GM23248 (cell line): ENCODE data around the gene TRIP10. TPM values are rescaled to one million over a fixed set of nuclear protein-coding genes. Genes with fewer than 3 reads are reported as not detected.

Source experiments
- DNase-seq: peaks from one replicate; pipeline ENCODE4 v3.0.0-alpha.2; 2015
- H2AFZ ChIP-seq: fragments of 200-600 bp; sonication (generic); 2 replicates; pipeline ENCODE4 v1.6.1; 2016; ENCODE audit warnings: antibody characterized with exemption
- H3F3A ChIP-seq: fragments of 200-600 bp; sonication (generic); 2 replicates; pipeline ENCODE4 v1.6.1; 2016; ENCODE audit warnings: mild to moderate bottlenecking, antibody characterized with exemption, mixed run types; ENCODE audit not compliant: insufficient read depth
- H3K27ac ChIP-seq: fragments of 200-600 bp; sonication (generic); 2 replicates; pipeline ENCODE4 v1.5.1; 2016; ENCODE audit warnings: mild to moderate bottlenecking
- H3K27me3 ChIP-seq: fragments of 200-600 bp; sonication (generic); replicated peaks from 2 replicates; pipeline ENCODE4 v1.6.1; 2016; ENCODE audit warnings: mild to moderate bottlenecking; ENCODE audit not compliant: insufficient read depth
- H3K36me3 ChIP-seq: fragments of 200-600 bp; sonication (generic); 2 replicates; pipeline ENCODE4 v1.6.1; 2016; ENCODE audit warnings: low read depth, mild to moderate bottlenecking
- H3K4me1 ChIP-seq: fragments of 200-600 bp; sonication (generic); 2 replicates; pipeline ENCODE4 v1.6.1; 2016; ENCODE audit warnings: mild to moderate bottlenecking; ENCODE audit not compliant: insufficient read depth
- H3K4me2 ChIP-seq: fragments of 200-600 bp; sonication (generic); one replicate; pipeline ENCODE4 v1.6.1; 2016; ENCODE audit warnings: mild to moderate bottlenecking; ENCODE audit not compliant: unreplicated experiment
- H3K4me3 ChIP-seq: fragments of 200-600 bp; sonication (generic); 2 replicates; pipeline ENCODE4 v1.5.1; 2016; ENCODE audit warnings: mild to moderate bottlenecking
- H3K79me2 ChIP-seq: fragments of 200-600 bp; sonication (generic); 2 replicates; pipeline ENCODE4 v1.6.1; 2016; ENCODE audit warnings: mild to moderate bottlenecking; ENCODE audit not compliant: insufficient read depth
- H3K9ac ChIP-seq: fragments of 200-600 bp; sonication (generic); 2 replicates; pipeline ENCODE4 v1.6.1; 2016; ENCODE audit warnings: mild to moderate bottlenecking
- H3K9me2 ChIP-seq: fragments of 200-600 bp; sonication (generic); 2 replicates; pipeline ENCODE4 v1.6.1; 2016; ENCODE audit warnings: mixed run types, mild to moderate bottlenecking, moderate library complexity; ENCODE audit not compliant: insufficient read depth
- H3K9me3 ChIP-seq: fragments of 200-600 bp; sonication (generic); one replicate; pipeline ENCODE4 v1.6.1; 2017; ENCODE audit warnings: low read depth
- H4K20me1 ChIP-seq: fragments of 200-600 bp; sonication (generic); 2 replicates; pipeline ENCODE4 v1.6.0; 2016; ENCODE audit not compliant: insufficient read depth
- EZH2 ChIP-seq: fragments of 200-600 bp; sonication (generic); IDR thresholded peaks from 2 replicates; pipeline ENCODE4 v1.6.1; 2018; ENCODE audit warnings: antibody characterized with exemption, mild to moderate bottlenecking; ENCODE audit not compliant: insufficient read depth, poor library complexity, severe bottlenecking
- EZH2phosphoT487 ChIP-seq: fragments of 200-600 bp; sonication (generic); IDR thresholded peaks from 2 replicates; pipeline ENCODE4 v1.6.1; 2018; ENCODE audit warnings: antibody characterized with exemption, moderate library complexity, mild to moderate bottlenecking, low read depth; ENCODE audit not compliant: insufficient read depth
- WGBS, 2 experiments: methylation state at CpG; one replicate each; pipeline ENCODE4 v1.1.6; 2015 to 2017; ENCODE audit warnings: low lambda C conversion rate in 2 of 2, low coverage in 1 of 2; ENCODE audit errors: missing lambda C conversion rate in 2 of 2; 5-methylcytosine and 5-hydroxymethylcytosine counted together
- in situ Hi-C: fragments of 300-500 bp; cut with MboI; formaldehyde crosslinking; loops from 2 replicates; pipeline ENCODE4 v1.15.0; 2020
- polyA plus RNA-seq: library from polyadenylated mRNA; unstranded; fragments of >200 nt; fragmentation: Nextera tagmentation; extraction: Ambion mirVana; gene quantifications from 2 replicates; pipeline ENCODE4 v1.2.1, GENCODE V29; 2016
- total RNA-seq: library from RNA; depleted of rRNA; stranded (reverse); fragments of >200 nt; shearing (Covaris generic); gene quantifications from 2 replicates; pipeline ENCODE4 v1.2.3, GENCODE V29; 2014

TRIP10 gene
- total and polyA plus RNA-seq, 2 experiments from 2014 or later, result 48.0 to 48.9 TPM

DNA sequence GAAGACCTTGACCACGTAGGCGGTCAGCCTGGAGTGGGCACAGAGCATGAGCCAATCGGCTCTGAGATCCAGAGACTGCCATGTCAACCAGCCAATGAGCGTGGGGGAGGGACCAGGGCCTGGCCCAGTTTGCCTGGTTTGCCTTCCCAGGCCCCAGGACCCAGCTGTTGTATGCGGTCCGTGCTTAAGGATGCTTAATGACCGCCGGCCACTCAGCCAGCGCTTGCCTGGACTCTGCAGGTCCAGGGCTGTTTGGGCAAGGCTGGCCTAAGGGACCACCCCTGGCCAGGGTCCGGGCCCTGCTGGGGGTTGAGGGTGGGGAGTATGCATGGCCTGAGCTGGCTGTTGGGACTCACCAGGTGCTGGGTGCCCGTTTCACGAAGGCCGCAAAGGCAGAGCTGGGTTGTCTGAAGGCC lies 46.4 kb upstream of the TRIP10 start:
- Histone ChIP-seq H3K27me3 (no peaks in the 10 kb centered on the region), H3K9me2 (no peaks in the 10 kb centered on the region), H3K9me3 (no peaks in the 10 kb centered on the region), H3F3A (no peaks in the 10 kb centered on the region), H3K36me3 (no peaks in the 10 kb centered on the region), H3K4me1 (no peaks in the 10 kb centered on the region), H3K79me2 (no peaks in the 10 kb centered on the region), H4K20me1 (no peaks in the 10 kb centered on the region), H3K9ac (no peak overlapping the region), H3K4me3 (no peak overlapping the region), H2AFZ (no peak overlapping the region), H3K4me2 (no peak overlapping the region), H3K27ac (no peak overlapping the region)
- in situ Hi-C loops, result no loop called here
- 85 to 91% methylated on average over 10 to 13 of the region's 13 CpGs for whole genome bisulfite sequencing, 2 experiments
- TF ChIP-seq EZH2, result no peak
- no peak for TF ChIP-seq EZH2phosphoT487
- no peak for DNase-seq

DNA sequence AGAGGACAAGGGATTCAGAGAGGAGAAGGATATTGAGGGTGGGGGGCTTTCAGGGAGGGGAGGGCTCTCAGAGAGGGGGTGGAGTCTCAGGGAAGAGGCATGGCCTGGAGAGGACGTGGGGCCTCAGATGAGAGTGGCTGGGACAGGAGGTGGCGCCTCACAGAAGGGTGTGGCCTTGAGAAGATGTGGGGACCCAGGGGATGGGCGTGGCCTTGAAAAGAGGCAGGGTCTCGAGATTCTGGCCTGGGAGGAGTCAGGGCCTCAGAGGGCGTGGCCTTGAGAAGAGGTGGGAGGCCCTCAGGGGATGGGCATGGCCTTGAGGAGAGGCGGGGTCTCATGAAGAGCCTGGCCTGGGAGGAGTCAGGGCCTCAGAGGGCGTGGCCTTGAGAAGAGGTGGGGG lies 45.8 kb upstream of the TRIP10 start:
- Histone ChIP-seq H3K79me2 (no peaks in the 10 kb centered on the region), H3K27ac (no peak overlapping the region), H3K4me1 (no peaks in the 10 kb centered on the region), H3K9me3 (no peaks in the 10 kb centered on the region), H3K36me3 (no peaks in the 10 kb centered on the region), H3K27me3 (no peaks in the 10 kb centered on the region), H2AFZ (no peak overlapping the region), H3K4me3 (no peak overlapping the region), H3K9ac (no peak overlapping the region), H3F3A (no peaks in the 10 kb centered on the region), H3K9me2 (no peaks in the 10 kb centered on the region), H4K20me1 (no peaks in the 10 kb centered on the region), H3K4me2 (no peak overlapping the region)
- WGBS, 2 experiments, result 61 to 64% methylated on average over 3 to 7 of the region's 7 CpGs
- no peak for DNase-seq
- in situ Hi-C loops, result no loop called here
- TF ChIP-seq EZH2, result no peak
- TF ChIP-seq EZH2phosphoT487, result no peak

DNA sequence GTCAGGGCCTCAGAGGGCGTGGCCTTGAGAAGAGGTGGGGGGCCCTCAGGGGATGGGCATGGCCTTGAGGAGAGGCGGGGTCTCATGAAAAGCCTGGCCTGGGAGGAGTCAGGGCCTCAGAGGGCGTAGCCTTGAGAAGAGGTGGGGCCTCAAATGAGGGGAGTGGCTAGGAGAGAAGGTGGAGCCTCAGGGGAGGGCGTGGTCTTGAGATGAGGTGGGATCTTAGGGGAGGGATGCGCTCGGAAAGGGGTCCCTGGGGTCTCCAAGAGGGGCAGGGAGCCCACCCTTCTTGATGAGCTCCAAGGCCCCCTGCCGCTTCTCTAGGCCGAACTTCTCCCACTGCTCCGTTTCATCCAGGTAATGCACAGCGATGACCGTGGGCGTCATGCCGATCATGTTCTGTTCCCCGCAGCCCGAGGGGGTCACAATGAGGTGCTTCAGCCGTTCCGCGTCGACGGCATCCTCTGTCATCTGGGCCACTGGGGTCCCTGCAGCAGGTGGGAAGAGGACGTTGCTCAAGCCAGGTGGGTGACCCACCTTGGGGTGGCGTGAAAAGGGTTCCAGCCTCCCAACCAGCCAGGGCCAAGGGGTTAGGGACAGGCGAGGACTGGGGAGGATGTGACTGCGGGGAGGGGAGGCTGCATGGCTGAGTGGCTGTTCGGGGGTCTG lies 45.2 kb upstream of the TRIP10 start:
- in situ Hi-C loops, result no loop called here
- no peak overlapping the region for H2AFZ ChIP-seq
- TF ChIP-seq EZH2phosphoT487, result no peak
- TF ChIP-seq EZH2, result no peak
- H3K27me3 ChIP-seq, result no peaks in the 10 kb centered on the region
- WGBS, 2 experiments, result 90 to 94% methylated on average over 21 to 25 of the region's 25 CpGs
- no peaks in the 10 kb centered on the region for H3K36me3 ChIP-seq
- DNase-seq, result no peak
- H3K79me2 ChIP-seq, result no peaks in the 10 kb centered on the region
- no peaks in the 10 kb centered on the region for H3F3A ChIP-seq
- H3K27ac ChIP-seq, result no peak overlapping the region
- H3K9ac ChIP-seq, result no peak overlapping the region
- H3K4me2 ChIP-seq, result no peak overlapping the region
- H4K20me1 ChIP-seq, result no peaks in the 10 kb centered on the region
- H3K9me3 ChIP-seq, result no peaks in the 10 kb centered on the region
- H3K4me3 ChIP-seq, result no peak overlapping the region
- no peaks in the 10 kb centered on the region for H3K9me2 ChIP-seq
- no peaks in the 10 kb centered on the region for H3K4me1 ChIP-seq

DNA sequence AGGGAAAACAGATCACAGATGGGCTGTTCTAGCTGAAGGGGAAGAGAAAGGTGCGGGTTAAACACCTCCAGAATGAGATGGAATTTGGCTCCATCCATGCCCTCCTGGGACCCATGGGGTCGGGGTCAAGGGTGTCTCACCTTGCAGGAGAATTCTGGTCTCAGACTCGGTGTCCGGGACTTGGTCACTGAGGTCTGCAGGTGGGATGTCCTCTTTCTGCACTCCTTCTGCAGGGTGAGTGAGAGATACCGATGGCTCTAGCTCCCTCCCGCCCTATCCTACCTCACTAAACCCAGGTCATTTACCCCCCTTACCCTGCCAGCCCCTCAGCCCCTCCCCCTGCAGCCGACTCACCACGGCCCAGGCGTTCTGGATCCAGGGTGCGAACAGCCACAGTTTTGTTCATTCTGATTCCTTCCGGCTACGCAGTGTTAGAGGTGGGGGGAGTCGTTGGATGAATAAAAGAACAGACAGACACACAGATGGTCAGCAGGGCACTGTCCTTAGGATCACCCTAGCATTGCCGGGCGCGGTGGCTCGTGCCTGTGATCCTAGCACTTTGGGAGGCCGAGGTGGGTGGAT lies 43.1 kb upstream of the TRIP10 start:
- Histone ChIP-seq H3K27me3 (no peaks in the 10 kb centered on the region), H3K9me2 (no peaks in the 10 kb centered on the region), H3K9me3 (no peaks in the 10 kb centered on the region), H2AFZ (no peak overlapping the region), H3K4me3 (no peak overlapping the region), H3K27ac (no peak overlapping the region), H3K79me2 (no peaks in the 10 kb centered on the region), H3K36me3 (no peaks in the 10 kb centered on the region), H3K9ac (no peak overlapping the region), H3F3A (no peaks in the 10 kb centered on the region), H3K4me2 (no peak overlapping the region), H4K20me1 (no peaks in the 10 kb centered on the region), H3K4me1 (no peaks in the 10 kb centered on the region)
- DNase-seq, result no peak
- no peak for TF ChIP-seq EZH2
- TF ChIP-seq EZH2phosphoT487, result no peak
- 84 to 86% methylated on average over 17 to 18 of the region's 18 CpGs for WGBS, 2 experiments
- in situ Hi-C loops, result no loop called here
